ENCODE results near the gene PXDN.

DNA sequence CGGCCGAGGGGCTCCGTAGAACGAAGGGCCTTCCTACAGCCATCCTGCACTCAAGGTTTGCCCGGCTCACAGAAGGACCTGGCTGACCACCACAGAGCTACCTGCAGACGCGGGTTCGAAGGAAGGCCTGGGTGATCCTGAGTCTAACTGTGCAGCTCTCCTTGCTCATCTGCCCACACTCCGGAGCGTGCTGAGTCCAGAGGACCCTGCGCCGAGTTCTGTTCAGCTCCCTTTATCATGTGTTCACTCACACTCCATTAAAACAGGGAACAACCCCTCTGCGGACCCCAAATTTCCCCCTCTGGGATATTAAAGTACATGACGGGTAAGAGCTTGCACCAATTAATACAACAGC, 138.3 kb downstream of the PXDN start:
- no peak for TF ChIP-seq POLR2AphosphoS5 (IDR thresholded peaks at IDR 0.05; ENCODE audit: low read depth, low read length)
- no peak for TF ChIP-seq POLR2A (IDR thresholded peaks at IDR 0.05; ENCODE audit: low read depth, low read length)
- no peak for TF ChIP-seq TAF1 (IDR thresholded peaks at IDR 0.05; ENCODE audit: borderline replicate concordance, low read depth, low read length)

Measured in GM12892 (cell line).